IMR-90 (cell line): ENCODE results near the gene EMX1. TPM values are rescaled to one million over a fixed set of nuclear protein-coding genes. Genes with fewer than 3 reads are reported as not detected.

Source experiments
- ATAC-seq: fragments of 200-7000 bp; cut with Tn5 transposase; 2 replicates; pipeline ENCODE4 v1.9.1; 2020; ENCODE audit warnings: low read depth, mild to moderate bottlenecking, moderate library complexity
- BruUV-seq: library from RNA; stranded (reverse); fragments of 400-500 nt; replicated peaks from 2 replicates; lab custom pipeline; 2021; lab: Mats Ljungman, UMichigan
- CTCF ChIA-PET: fragments of 300-600 bp; formaldehyde crosslinking; extraction: SDS; loops from one replicate; lab custom pipeline; 2021; ENCODE audit warnings: antibody characterized with exemption; lab: Yijun Ruan, JAX
- POLR2A ChIA-PET: fragments of 300-600 bp; sonication (Branson Sonifier 250); formaldehyde crosslinking; loops from one replicate; lab custom pipeline; 2022; ENCODE audit warnings: antibody characterized with exemption; ENCODE audit not compliant: unreplicated experiment; lab: Charles Lee
- DNase-seq: peaks from one replicate; pipeline ENCODE4 v3.0.0; 2013
- H2AFZ ChIP-seq: replicated peaks from 2 replicates; pipeline ENCODE3; 2013; ENCODE audit warnings: low read length, mild to moderate bottlenecking; ENCODE audit not compliant: poor library complexity
- H2AK5ac ChIP-seq: 2 replicates; pipeline ENCODE4 v1.6.1; 2013; ENCODE audit warnings: low read depth, low read length, inconsistent platforms
- H2AK9ac ChIP-seq: replicated peaks from 2 replicates; pipeline ENCODE3; 2013; ENCODE audit warnings: mild to moderate bottlenecking, low read depth, low read length, moderate library complexity; ENCODE audit not compliant: poor library complexity
- H2BK120ac ChIP-seq: 2 replicates; pipeline ENCODE4 v1.6.1; 2013; ENCODE audit warnings: low read depth, low read length, inconsistent platforms
- H2BK15ac ChIP-seq: 3 replicates; pipeline ENCODE4 v1.6.1; 2013; ENCODE audit warnings: low read depth, low read length, inconsistent platforms
- H2BK20ac ChIP-seq: 2 replicates; pipeline ENCODE4 v1.6.1; 2013; ENCODE audit warnings: low read depth, mild to moderate bottlenecking, inconsistent platforms, low read length, moderate library complexity
- H2BK5ac ChIP-seq: 2 replicates; pipeline ENCODE4 v1.6.1; 2013; ENCODE audit warnings: mild to moderate bottlenecking, low read depth, low read length, inconsistent platforms; ENCODE audit not compliant: poor library complexity, severe bottlenecking
- H3K14ac ChIP-seq: replicated peaks from 2 replicates; pipeline ENCODE4 v1.6.1; 2013; ENCODE audit warnings: low read depth, low read length, inconsistent platforms
- H3K18ac ChIP-seq: 2 replicates; pipeline ENCODE4 v1.6.1; 2013; ENCODE audit warnings: low read depth, low read length, control low read depth
- H3K23ac ChIP-seq: 2 replicates; pipeline ENCODE4 v1.6.1; 2013; ENCODE audit warnings: low read depth, low read length, inconsistent platforms
- H3K27ac ChIP-seq: 2 replicates; pipeline ENCODE4 v1.5.1; 2013; ENCODE audit warnings: mild to moderate bottlenecking, control low read depth, low read length; ENCODE audit not compliant: insufficient read depth
- H3K27me3 ChIP-seq: 2 replicates; pipeline ENCODE4 v1.6.1; 2013; ENCODE audit warnings: low read length; ENCODE audit not compliant: control insufficient read depth, insufficient read depth
- H3K36me3 ChIP-seq: 2 replicates; pipeline ENCODE4 v1.6.1; 2013; ENCODE audit warnings: low read length, mixed read lengths; ENCODE audit not compliant: control insufficient read depth, insufficient read depth
- H3K4ac ChIP-seq: 2 replicates; pipeline ENCODE4 v1.6.1; 2013; ENCODE audit warnings: low read depth, low read length, inconsistent platforms
- H3K4me1 ChIP-seq: 2 replicates; pipeline ENCODE4 v1.6.1; 2013; ENCODE audit warnings: low read length, mixed read lengths; ENCODE audit not compliant: control insufficient read depth, insufficient read depth
- H3K4me2 ChIP-seq: 2 replicates; pipeline ENCODE4 v1.6.1; 2013; ENCODE audit warnings: low read depth, mild to moderate bottlenecking, control low read depth, low read length, moderate library complexity
- H3K4me3 ChIP-seq: 2 replicates; pipeline ENCODE4 v1.5.1; 2013; ENCODE audit warnings: low read depth, mild to moderate bottlenecking, control low read depth, low read length, moderate library complexity; ENCODE audit not compliant: insufficient read depth
- H3K56ac ChIP-seq: 2 replicates; pipeline ENCODE4 v1.6.1; 2013; ENCODE audit warnings: low read length, inconsistent platforms; ENCODE audit not compliant: insufficient read depth; ENCODE audit errors: extremely low read depth
- H3K79me1 ChIP-seq, 2 experiments: 2 replicates each; pipeline ENCODE4 v1.6.1; 2013; ENCODE audit warnings: low read length in 2 of 2, inconsistent platforms in 1 of 2, low read depth in 1 of 2
- H3K9ac ChIP-seq: 2 replicates; pipeline ENCODE4 v1.6.1; 2013; ENCODE audit warnings: low read depth, low read length, control low read depth
- H3K9me1 ChIP-seq: 2 replicates; pipeline ENCODE4 v1.6.1; 2013; ENCODE audit warnings: low read length, inconsistent platforms; ENCODE audit not compliant: insufficient read depth
- H3K9me3 ChIP-seq: 2 replicates; pipeline ENCODE4 v1.6.1; 2013; ENCODE audit warnings: low read length; ENCODE audit not compliant: control insufficient read depth, insufficient read depth
- H4K20me1 ChIP-seq: 2 replicates; pipeline ENCODE4 v1.6.1; 2013; ENCODE audit warnings: low read length, inconsistent platforms; ENCODE audit not compliant: insufficient read depth
- H4K5ac ChIP-seq: 2 replicates; pipeline ENCODE4 v1.6.1; 2013; ENCODE audit warnings: mild to moderate bottlenecking, low read depth, low read length, control low read depth
- H4K8ac ChIP-seq, 2 experiments: 2 replicates each; pipeline ENCODE4 v1.6.1; 2013; ENCODE audit warnings: low read depth in 2 of 2, low read length in 2 of 2, control low read depth in 1 of 2, inconsistent platforms in 1 of 2
- H4K91ac ChIP-seq: 2 replicates; pipeline ENCODE4 v1.6.1; 2013; ENCODE audit warnings: low read depth, low read length, inconsistent platforms; ENCODE audit not compliant: insufficient read depth
- BHLHE40 ChIP-seq: fragments of 150-350 bp; IDR thresholded peaks from 2 replicates; pipeline ENCODE4 v1.6.1; 2016; ENCODE audit warnings: mild to moderate bottlenecking, low read depth, low read length
- CEBPB ChIP-seq: IDR thresholded peaks from 2 replicates; pipeline ENCODE4 v1.6.1; 2012; ENCODE audit warnings: low read depth, low read length, improper control_type of control experiment
- CHD1 ChIP-seq: IDR thresholded peaks from 2 replicates; pipeline ENCODE4 v1.6.1; 2012; ENCODE audit warnings: low read depth, low read length, improper control_type of control experiment
- CTCF ChIP-seq: conservative IDR thresholded peaks from 2 replicates; pipeline ENCODE4 v1.5.1; 2012; ENCODE audit warnings: mild to moderate bottlenecking, low read depth, low read length, improper control_type of control experiment
- FOS ChIP-seq: fragments of 150-350 bp; IDR thresholded peaks from 2 replicates; pipeline ENCODE4 v1.6.1; 2016; ENCODE audit warnings: low read depth, low read length
- MAFK ChIP-seq: IDR thresholded peaks from 2 replicates; pipeline ENCODE4 v1.6.1; 2012; ENCODE audit warnings: low read depth, low read length, improper control_type of control experiment
- MAZ ChIP-seq: IDR thresholded peaks from 2 replicates; pipeline ENCODE4 v1.6.1; 2012; ENCODE audit warnings: low read depth, mild to moderate bottlenecking, low read length, improper control_type of control experiment, moderate library complexity, borderline replicate concordance
- NFE2L2 ChIP-seq: fragments of 150-350 bp; IDR thresholded peaks from 2 replicates; pipeline ENCODE4 v1.6.1; 2016; ENCODE audit warnings: low read depth, mild to moderate bottlenecking, low read length
- POLR2A ChIP-seq: IDR thresholded peaks from 2 replicates; pipeline ENCODE4 v1.6.1; 2012; ENCODE audit warnings: mild to moderate bottlenecking, low read depth, low read length
- RAD21 ChIP-seq: IDR thresholded peaks from 2 replicates; pipeline ENCODE4 v1.6.1; 2012; ENCODE audit warnings: low read length, improper control_type of control experiment
- RCOR1 ChIP-seq: IDR thresholded peaks from 2 replicates; pipeline ENCODE4 v1.6.1; 2012; ENCODE audit warnings: mild to moderate bottlenecking, low read length, improper control_type of control experiment; ENCODE audit not compliant: insufficient replicate concordance
- SMC3 ChIP-seq: fragments of 150-350 bp; IDR thresholded peaks from 2 replicates; pipeline ENCODE4 v1.6.1; 2016; ENCODE audit warnings: low read depth, mild to moderate bottlenecking, antibody characterized with exemption, low read length, moderate library complexity
- USF2 ChIP-seq: fragments of 150-350 bp; IDR thresholded peaks from 2 replicates; pipeline ENCODE4 v1.6.1; 2017; ENCODE audit warnings: mild to moderate bottlenecking, antibody characterized with exemption, low read length, low read depth
- WGBS, 2 experiments: methylation state at CpG; one replicate each; pipeline versions ENCODE4 v1.1.5 to v1.1.7; 2013; ENCODE audit warnings: missing lambda C conversion rate in 2 of 2; ENCODE audit not compliant: insufficient read length in 1 of 2; ENCODE audit errors: extremely low coverage in 2 of 2; 5-methylcytosine and 5-hydroxymethylcytosine counted together
- dilution Hi-C: fragments of 300-500 bp; cut with HindIII; formaldehyde crosslinking; loops from one replicate; pipeline ENCODE4 v1.14.3; 2018; ENCODE audit warnings: low sequenced_read_pairs; ENCODE audit not compliant: unreplicated experiment
- in situ Hi-C: fragments of 300-500 bp; cut with MboI; formaldehyde crosslinking; loops from 3 replicates; pipeline ENCODE4 v1.14.3; 2019; ENCODE audit warnings: low sequenced_read_pairs, inconsistent platforms, mixed read lengths
- intact Hi-C: fragments of 100-400 bp; cut with micrococcal nuclease; formaldehyde crosslinking; loops from 2 replicates; pipeline ENCODE4 v1.10.0; 2022
- polyA plus RNA-seq, 3 experiments: library from polyadenylated mRNA; depleted of rRNA; stranded (reverse); fragments of >200 nt; gene quantifications; 2 replicates each; pipeline ENCODE4 v1.2.3, GENCODE V29; 2012; ENCODE audit warnings: low replicate concordance in 1 of 3
- total RNA-seq: library from RNA; depleted of rRNA; stranded (reverse); fragments of >200 nt; gene quantifications from 2 replicates; pipeline ENCODE4 v1.2.3, GENCODE V29; 2012

EMX1 gene
- total and polyA plus RNA-seq, 2 of the 4 experiments (the other 2 are of a cell fraction), result not detected

GRCh38 chr2:72983500-72984161 lies 66.3 kb downstream of the EMX1 start:
- CTCF ChIA-PET, result no interaction called here
- no peak overlapping the region for H2AK9ac ChIP-seq
- dilution Hi-C loops, result no loop called here

More at GRCh38 chr2:72983500-72984161, 66.3 kb downstream of the EMX1 start:
- Histone ChIP-seq H4K8ac (no peak overlapping the region), H3K27me3 (no peaks in the 10 kb centered on the region), H3K4me1 (peaks cover 4% of the 10 kb centered on the region; the same call in 1 of the 2 replicates), H3K56ac (no peak overlapping the region), H3K4ac (no peak overlapping the region), H3K18ac (no peak overlapping the region), H3K14ac (no peak overlapping the region), H4K20me1 (no peaks in the 10 kb centered on the region; the same call in 1 of the 2 replicates), H3K36me3 (peaks cover 3% of the 10 kb centered on the region; the same call in 1 of the 2 replicates), H3K9me3 (no peaks in the 10 kb centered on the region), H3K9ac (no peak overlapping the region), H2AK5ac (no peak overlapping the region), H2BK20ac (no peak overlapping the region), H2BK5ac (no peak overlapping the region), H3K27ac (no peak overlapping the region), H3K4me2 (no peak overlapping the region), H2BK120ac (no peak overlapping the region), H4K91ac (no peak overlapping the region), H3K9me1 (peaks cover 11% of the 10 kb centered on the region; the same call in 1 of the 2 replicates), H4K5ac (no peak overlapping the region), H3K23ac (no peak overlapping the region), H3K4me3 (no peak overlapping the region), H2AFZ (no peak overlapping the region), H3K79me1 (no peaks in the 10 kb centered on the region), H2BK15ac (no peak overlapping the region)
- ATAC-seq (no peak), DNase-seq (no peak)
- 83% methylated on average over 1 of the region's 10 CpGs; no CpG with 5 or more reads in 1 of the 2 experiments for WGBS, 2 experiments
- in situ Hi-C loops (no loop called here), intact Hi-C loops (no loop called here)
- BruUV-seq, result no TSS peak
- TF ChIP-seq CHD1 (no peak), FOS (no peak), RCOR1 (no peak), USF2 (no peak), POLR2A (no peak), RAD21 (no peak), NFE2L2 (no peak), BHLHE40 (no peak), CEBPB (no peak), CTCF (no peak), MAZ (no peak), SMC3 (no peak), MAFK (no peak)
- POLR2A ChIA-PET, result no interaction called here
